Colonic mucosa (tissue), 4 donors: ENCODE data around the gene NAPG. TPM values are rescaled to one million over a fixed set of nuclear protein-coding genes. Genes with fewer than 3 reads are reported as not detected.
"Not testable (repeated sequence)": the region's sequence is repeated elsewhere in the genome, so short reads cannot be mapped to it uniquely, and the experiment has no call there.

Experiments used
- DNase-seq: peaks from one replicate; pipeline ENCODE4 v3.0.0-alpha.2; 2020
- H3K27ac ChIP-seq: fragments of 200-600 bp; one replicate; pipeline ENCODE4 v1.8.0; 2021
- H3K27me3 ChIP-seq: fragments of 200-600 bp; one replicate; pipeline ENCODE4 v1.8.0; 2021
- H3K36me3 ChIP-seq: fragments of 200-600 bp; one replicate; pipeline ENCODE4 v1.8.0; 2021
- H3K4me1 ChIP-seq: fragments of 200-600 bp; one replicate; pipeline ENCODE4 v1.8.0; 2021; ENCODE audit warnings: mild to moderate bottlenecking
- H3K4me3 ChIP-seq: fragments of 200-600 bp; one replicate; pipeline ENCODE4 v1.8.0; 2021
- H3K9ac ChIP-seq, 2 donors: one replicate each; pipeline ENCODE4 v1.7.0; 2013; ENCODE audit warnings: control low read depth in 2 of 2, low read depth in 2 of 2, low read length in 2 of 2
- H3K9me3 ChIP-seq: fragments of 200-600 bp; one replicate; pipeline ENCODE4 v1.8.0; 2021
- CTCF ChIP-seq: fragments of 200-600 bp; IDR thresholded peaks from one replicate; pipeline ENCODE4 v1.8.0; 2022; ENCODE audit warnings: antibody characterized with exemption, mild to moderate bottlenecking
- intact Hi-C: fragments of 100-400 bp; cut with DNase I; formaldehyde crosslinking; loops from one replicate; pipeline ENCODE4 v1.14.1; 2022
- total RNA-seq, 2 donors: library from RNA; stranded (reverse); fragmentation: NEBNext Ultra II Directional in 1 of 2; extraction: Animal tissue kit (Norgen Biotek cat#: 25700) in 1 of 2; gene quantifications; one replicate each; pipeline ENCODE4 v1.2.1, GENCODE V29; 2021
- donor health status: healthy.
- donor health status: DM: no; HTN: no; CAD: no.
- donor health status: DM: no; HTN: no; CAD: no.

NAPG gene
- total RNA-seq, 2 donors from 2014 or later: 29.0 to 36.0 TPM

DNA sequence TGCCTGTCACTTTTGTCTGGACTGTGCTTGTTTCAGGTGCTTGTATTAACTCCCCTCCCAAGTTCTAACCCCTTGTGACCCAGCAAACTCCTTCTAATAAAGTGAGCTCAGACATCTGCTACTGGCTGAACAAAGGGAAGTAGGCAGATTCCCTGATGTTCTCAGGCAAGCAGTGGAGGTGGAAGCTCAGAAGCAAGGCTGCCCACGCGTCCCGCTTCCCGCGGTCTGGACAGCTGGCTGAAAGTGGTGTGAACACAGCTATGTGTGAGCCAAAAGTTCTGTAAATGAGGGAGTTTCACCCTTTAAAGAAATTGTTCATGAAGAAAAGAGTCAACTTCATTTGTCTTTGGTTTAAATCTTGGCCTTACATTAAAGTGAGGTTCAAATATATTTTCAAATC is 40.0 kb downstream of the NAPG start:
- Histone ChIP-seq H3K9me3 (no peaks in the 10 kb centered on the region), H3K9ac (no peak overlapping the region), H3K36me3 (no peaks in the 10 kb centered on the region), H3K4me3 (no peak overlapping the region), H3K27me3 (no peaks in the 10 kb centered on the region), H3K27ac (no peak overlapping the region), H3K4me1 (no peaks in the 10 kb centered on the region)
- intact Hi-C loops: no loop called here
- no peak for TF ChIP-seq CTCF
- no peak for DNase-seq

DNA sequence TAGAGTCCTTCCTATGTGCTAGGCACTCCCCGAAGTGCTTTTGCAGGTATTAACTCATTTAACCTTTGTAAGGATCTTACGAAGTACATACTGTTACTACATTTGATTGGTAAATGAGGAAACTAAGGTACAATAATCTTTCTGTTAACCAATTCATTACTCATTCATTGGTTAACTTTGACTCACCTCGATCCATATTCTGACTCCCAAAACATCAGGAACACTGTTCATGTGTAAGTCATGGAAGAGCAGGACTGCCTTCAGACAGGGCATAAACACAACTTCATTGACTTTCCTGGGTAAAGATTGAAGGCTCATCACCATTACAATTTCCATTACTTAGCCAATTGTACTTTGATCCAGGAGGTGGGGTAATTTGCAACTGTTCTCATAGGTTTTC is 40.6 kb downstream of the NAPG start:
- Histone ChIP-seq H3K27ac (no peak overlapping the region), H3K4me3 (no peak overlapping the region), H3K36me3 (no peaks in the 10 kb centered on the region), H3K9me3 (no peaks in the 10 kb centered on the region), H3K27me3 (no peaks in the 10 kb centered on the region), H3K4me1 (no peaks in the 10 kb centered on the region), H3K9ac (no peak overlapping the region)
- no peak for TF ChIP-seq CTCF
- intact Hi-C loops: no loop called here
- DNase-seq: no peak

- DNase-seq, H3K36me3 ChIP-seq, intact Hi-C loops: not testable (repeated sequence)
Observed at GRCh38 chr18:10569941-10570340, 44.1 kb downstream of the NAPG start.

DNA sequence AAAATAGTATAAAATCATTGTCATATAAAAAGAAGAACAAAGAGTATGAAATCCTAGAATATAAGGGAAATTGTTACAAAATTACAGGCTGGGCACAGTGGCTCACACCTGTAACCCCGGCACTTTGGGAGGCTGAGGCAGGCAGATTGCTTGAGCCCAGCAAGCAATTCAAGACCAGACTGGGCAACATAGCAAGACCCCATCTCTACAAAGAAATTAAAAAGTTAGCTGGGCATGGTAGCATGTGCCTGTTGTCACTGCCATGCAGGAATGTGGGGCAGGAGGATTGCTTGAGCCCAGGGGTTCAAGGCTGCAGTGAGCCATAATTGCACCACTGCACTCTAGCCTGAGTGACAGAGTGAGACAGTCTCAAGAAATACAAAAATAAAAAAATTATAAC is 44.8 kb downstream of the NAPG start:
- Histone ChIP-seq H3K4me3 (no peak overlapping the region), H3K27me3 (no peaks in the 10 kb centered on the region), H3K27ac (no peak overlapping the region), H3K36me3 (no peaks in the 10 kb centered on the region), H3K4me1 (no peaks in the 10 kb centered on the region), H3K9ac (no peak overlapping the region), H3K9me3 (no peaks in the 10 kb centered on the region)
- DNase-seq: no peak
- TF ChIP-seq CTCF: no peak
- intact Hi-C loops: no loop called here

More at GRCh38 chr18:10569941-10570340, 44.1 kb downstream of the NAPG start:
- H3K9ac ChIP-seq, H3K4me3 ChIP-seq, H3K27ac ChIP-seq, H3K4me1 ChIP-seq, H3K27me3 ChIP-seq, H3K9me3 ChIP-seq: not testable (repeated sequence)

GRCh38 chr18:10571537-10571936 is 45.7 kb downstream of the NAPG start:
- no peaks in the 10 kb centered on the region for H3K4me1 ChIP-seq
- H3K9ac ChIP-seq: no peak overlapping the region
- DNase-seq: no peak
- H3K36me3 ChIP-seq: no peaks in the 10 kb centered on the region
- intact Hi-C loops: no loop called here
- H3K4me3 ChIP-seq: no peak overlapping the region
- no peak for TF ChIP-seq CTCF
- no peak overlapping the region for H3K27ac ChIP-seq
- H3K27me3 ChIP-seq: no peaks in the 10 kb centered on the region
- no peaks in the 10 kb centered on the region for H3K9me3 ChIP-seq

- intact Hi-C loops, H3K27me3 ChIP-seq, H3K4me1 ChIP-seq, H3K9me3 ChIP-seq, H3K4me3 ChIP-seq, H3K27ac ChIP-seq, H3K36me3 ChIP-seq, DNase-seq, H3K9ac ChIP-seq: not testable (repeated sequence)
Observed at GRCh38 chr18:10573261-10573660, 47.4 kb downstream of the NAPG start.

GRCh38 chr18:10574412-10574811 is 48.6 kb downstream of the NAPG start:
- H3K27ac ChIP-seq, DNase-seq, intact Hi-C loops, H3K4me3 ChIP-seq, H3K27me3 ChIP-seq, H3K9me3 ChIP-seq, H3K36me3 ChIP-seq, H3K9ac ChIP-seq, H3K4me1 ChIP-seq: not testable (repeated sequence)

DNA sequence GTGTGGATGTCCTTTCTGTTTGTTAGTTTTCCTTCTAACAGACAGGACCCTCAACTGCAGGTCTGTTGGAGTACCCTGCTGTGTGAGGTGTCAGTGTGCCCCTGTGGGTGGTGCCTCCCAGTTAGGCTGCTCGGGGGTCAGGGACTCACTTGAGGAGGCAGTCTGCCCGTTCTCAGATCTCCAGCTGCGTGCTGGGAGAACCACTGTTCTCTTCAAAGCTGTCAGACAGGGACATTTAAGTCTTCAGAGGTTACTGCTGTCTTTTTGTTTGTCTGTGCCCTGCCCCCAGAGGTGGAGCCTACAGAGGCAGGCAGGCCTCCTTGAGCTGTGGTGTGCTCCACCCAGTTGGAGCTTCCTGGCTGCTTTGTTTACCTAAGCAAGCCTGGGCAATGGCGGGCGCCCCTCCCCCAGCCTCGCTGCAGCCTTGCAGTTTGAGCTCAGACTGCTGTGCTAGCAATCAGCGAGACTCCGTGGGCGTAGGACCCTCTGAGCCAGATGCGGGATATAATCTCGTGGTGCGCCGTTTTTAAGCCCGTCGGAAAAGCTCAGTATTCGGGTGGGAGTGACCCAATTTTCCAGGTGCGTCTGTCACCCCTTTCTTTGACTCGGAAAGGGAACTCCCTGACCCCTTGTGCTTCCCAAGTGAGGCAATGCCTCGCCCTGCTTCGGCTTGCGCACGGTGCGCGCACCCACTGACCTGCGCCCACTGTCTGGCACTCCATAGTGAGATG is 52.2 kb downstream of the NAPG start:
- H3K27me3 ChIP-seq, H3K9me3 ChIP-seq, intact Hi-C loops, H3K9ac ChIP-seq, H3K27ac ChIP-seq, H3K36me3 ChIP-seq, H3K4me1 ChIP-seq, H3K4me3 ChIP-seq, DNase-seq: not testable (repeated sequence)

- intact Hi-C loops, H3K9me3 ChIP-seq, H3K27me3 ChIP-seq, H3K36me3 ChIP-seq, H3K4me1 ChIP-seq, H3K4me3 ChIP-seq, H3K27ac ChIP-seq, H3K9ac ChIP-seq, DNase-seq: not testable (repeated sequence)
Observed at GRCh38 chr18:10578573-10578899, 52.7 kb downstream of the NAPG start.
